ENCODE measurements around the gene GTSF1L. TPM values are rescaled to one million over a fixed set of nuclear protein-coding genes. Genes with fewer than 3 reads are reported as not detected.

The GTSF1L gene
- total and polyA plus RNA-seq, 4 donors: not detected

DNA sequence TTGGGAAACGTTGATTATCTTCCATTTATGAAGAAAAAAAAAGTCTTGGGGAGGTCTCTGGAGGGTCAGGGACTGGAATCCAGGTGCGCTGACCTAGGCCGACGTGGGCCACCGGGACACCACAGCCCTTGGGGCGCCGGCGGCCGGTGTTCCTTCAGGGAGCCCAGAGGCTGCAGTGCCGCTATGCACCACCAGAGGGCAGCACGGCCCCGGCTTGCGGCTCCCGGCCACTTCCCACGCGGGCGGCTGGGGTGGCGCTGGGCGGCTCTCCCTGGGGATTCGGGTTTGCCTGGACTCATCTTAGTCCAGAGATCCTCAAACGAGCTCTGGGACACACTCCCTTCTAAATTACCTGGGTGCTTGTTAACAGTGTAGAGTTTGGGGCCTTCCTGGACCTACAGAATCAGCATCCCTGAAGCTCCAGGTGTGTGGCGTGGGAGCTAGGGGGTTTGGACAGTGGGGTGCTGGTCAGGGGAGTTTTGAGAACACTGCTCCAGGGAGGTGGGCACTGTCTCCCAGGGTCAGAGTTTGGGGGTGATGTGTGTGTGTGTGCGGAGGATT lies 23.0 kb upstream of the GTSF1L start (continued):
- TF ChIP-seq TAF1 (conservative IDR thresholded peaks at IDR 0.05): no peak

DNA sequence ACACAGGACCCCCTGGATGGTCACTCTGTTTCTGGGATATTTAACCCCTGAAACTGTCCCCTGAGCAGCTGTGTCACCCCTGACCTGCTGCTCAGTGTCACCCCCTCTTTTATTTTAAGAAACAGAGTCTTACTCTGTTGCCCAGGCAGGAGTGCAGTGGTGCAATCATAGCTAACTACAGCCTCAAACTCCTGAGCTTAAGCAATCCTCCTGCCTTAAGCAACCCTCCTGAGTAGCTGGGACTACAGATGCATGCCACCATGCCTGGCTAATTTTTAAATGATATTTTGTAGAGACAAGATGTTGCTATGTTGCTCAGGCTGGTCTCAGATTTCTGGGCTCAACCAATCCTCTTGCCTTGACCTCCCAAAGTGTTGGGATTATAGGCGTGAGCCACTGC lies 21.5 kb upstream of the GTSF1L start:
- no peaks in the 10 kb centered on the region for H3K36me3 ChIP-seq (ENCODE audit: control insufficient read depth in 4 of 4, insufficient read depth in 3 of 4, low read depth in 1 of 4, low read length in 3 of 4)
- H3K4me1 ChIP-seq (ENCODE audit: control insufficient read depth in 4 of 4, insufficient read depth in 4 of 4, low read length in 3 of 4): no peaks in the 10 kb centered on the region
- no peak overlapping the region for H3K27ac ChIP-seq (ENCODE audit: low read depth in 1 of 2, low read length in 2 of 2)
- no peak overlapping the region for H3K9ac ChIP-seq (ENCODE audit: low read depth in 1 of 2, low read length in 2 of 2)
- no peak for TF ChIP-seq FOXA2 (IDR thresholded peaks at IDR 0.05)
- no peak for TF ChIP-seq EGR1 (IDR thresholded peaks at IDR 0.05; ENCODE audit: low read depth in 2 of 2)
- no peak overlapping the region for H3K4me3 ChIP-seq (ENCODE audit: low read depth in 1 of 3, low read length in 3 of 3)
- DNase-seq (ENCODE audit: low spot score): no peak
- WGBS: 93% methylated on average over 1 of the region's 1 CpG
- H3K9me3 ChIP-seq (ENCODE audit: control insufficient read depth in 4 of 4, low read length in 3 of 4): no peaks in the 10 kb centered on the region
- H3K27me3 ChIP-seq (ENCODE audit: control insufficient read depth in 4 of 4, insufficient read depth in 4 of 4, low read length in 3 of 4): peaks cover 0 to 4% (median 0%) of the 10 kb centered on the region in 4 donors

DNA sequence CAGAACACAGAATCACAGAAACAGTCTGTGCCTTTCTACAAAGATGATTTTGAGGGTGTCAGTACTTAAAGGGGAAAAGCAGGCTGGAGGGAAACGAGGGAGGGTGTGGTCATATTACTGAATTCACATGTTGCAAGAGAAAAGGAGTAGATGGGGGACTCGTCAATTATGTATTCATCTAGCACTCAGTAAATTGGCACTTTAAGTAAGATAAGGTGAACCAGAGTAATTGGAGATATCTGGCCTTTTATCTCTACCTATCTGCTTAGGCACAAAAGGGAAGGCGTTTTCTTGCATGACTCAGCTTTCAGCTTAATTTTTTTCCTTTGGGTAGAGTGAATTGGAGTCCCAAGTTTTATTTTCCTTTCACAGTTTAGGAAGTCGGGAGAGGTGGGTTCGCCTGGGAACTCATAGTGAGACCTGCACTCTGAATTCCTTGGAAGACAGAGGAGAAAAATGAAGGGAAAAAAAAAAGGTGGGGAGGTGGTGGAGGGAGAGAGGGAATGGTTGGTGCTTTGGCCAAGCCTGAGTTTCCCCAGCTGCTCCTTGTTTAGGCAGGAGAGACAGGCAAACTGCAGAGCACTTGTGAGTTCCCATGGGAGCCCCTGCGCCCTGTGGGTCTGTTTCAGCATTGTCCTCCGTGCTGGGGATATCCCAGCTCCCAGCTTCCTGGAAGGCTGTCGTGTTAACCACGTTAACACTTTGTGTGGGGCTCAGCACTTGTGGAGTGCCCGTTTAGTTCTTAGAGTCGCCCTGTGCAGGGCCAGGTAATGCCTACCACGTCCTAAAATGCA lies 19.7 kb upstream of the GTSF1L start:
- Histone ChIP-seq H3K4me1 (ENCODE audit: control insufficient read depth in 4 of 4, insufficient read depth in 4 of 4, low read length in 3 of 4) (no peaks in the 10 kb centered on the region), H3K36me3 (ENCODE audit: control insufficient read depth in 4 of 4, insufficient read depth in 3 of 4, low read depth in 1 of 4, low read length in 3 of 4) (no peaks in the 10 kb centered on the region), H3K27me3 (ENCODE audit: control insufficient read depth in 4 of 4, insufficient read depth in 4 of 4, low read length in 3 of 4) (no peaks in the 10 kb centered on the region), H3K9ac (ENCODE audit: low read depth in 1 of 2, low read length in 2 of 2) (no peak overlapping the region), H3K9me3 (ENCODE audit: control insufficient read depth in 4 of 4, low read length in 3 of 4) (no peaks in the 10 kb centered on the region), H3K4me3 (ENCODE audit: low read depth in 1 of 3, low read length in 3 of 3) (no peak overlapping the region), H3K27ac (ENCODE audit: low read depth in 1 of 2, low read length in 2 of 2) (no peak overlapping the region)
- 73% methylated on average over 12 of the region's 12 CpGs for WGBS
- TF ChIP-seq HNF4A (conservative IDR thresholded peaks at IDR 0.05): no peak
- TF ChIP-seq RAD21 (IDR thresholded peaks at IDR 0.05): no peak
- TF ChIP-seq FOXA1 (IDR thresholded peaks at IDR 0.05): no peak
- TF ChIP-seq, protein P1, sequence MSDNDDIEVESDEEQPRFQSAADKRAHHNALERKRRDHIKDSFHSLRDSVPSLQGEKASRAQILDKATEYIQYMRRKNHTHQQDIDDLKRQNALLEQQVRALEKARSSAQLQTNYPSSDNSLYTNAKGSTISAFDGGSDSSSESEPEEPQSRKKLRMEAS (IDR thresholded peaks at IDR 0.05): no peak
- TF ChIP-seq, protein P2, sequence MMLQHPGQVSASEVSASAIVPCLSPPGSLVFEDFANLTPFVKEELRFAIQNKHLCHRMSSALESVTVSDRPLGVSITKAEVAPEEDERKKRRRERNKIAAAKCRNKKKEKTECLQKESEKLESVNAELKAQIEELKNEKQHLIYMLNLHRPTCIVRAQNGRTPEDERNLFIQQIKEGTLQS (IDR thresholded peaks at IDR 0.05): no peak
- no peak for TF ChIP-seq SP1 (IDR thresholded peaks at IDR 0.05)
- TF ChIP-seq, protein P3, sequence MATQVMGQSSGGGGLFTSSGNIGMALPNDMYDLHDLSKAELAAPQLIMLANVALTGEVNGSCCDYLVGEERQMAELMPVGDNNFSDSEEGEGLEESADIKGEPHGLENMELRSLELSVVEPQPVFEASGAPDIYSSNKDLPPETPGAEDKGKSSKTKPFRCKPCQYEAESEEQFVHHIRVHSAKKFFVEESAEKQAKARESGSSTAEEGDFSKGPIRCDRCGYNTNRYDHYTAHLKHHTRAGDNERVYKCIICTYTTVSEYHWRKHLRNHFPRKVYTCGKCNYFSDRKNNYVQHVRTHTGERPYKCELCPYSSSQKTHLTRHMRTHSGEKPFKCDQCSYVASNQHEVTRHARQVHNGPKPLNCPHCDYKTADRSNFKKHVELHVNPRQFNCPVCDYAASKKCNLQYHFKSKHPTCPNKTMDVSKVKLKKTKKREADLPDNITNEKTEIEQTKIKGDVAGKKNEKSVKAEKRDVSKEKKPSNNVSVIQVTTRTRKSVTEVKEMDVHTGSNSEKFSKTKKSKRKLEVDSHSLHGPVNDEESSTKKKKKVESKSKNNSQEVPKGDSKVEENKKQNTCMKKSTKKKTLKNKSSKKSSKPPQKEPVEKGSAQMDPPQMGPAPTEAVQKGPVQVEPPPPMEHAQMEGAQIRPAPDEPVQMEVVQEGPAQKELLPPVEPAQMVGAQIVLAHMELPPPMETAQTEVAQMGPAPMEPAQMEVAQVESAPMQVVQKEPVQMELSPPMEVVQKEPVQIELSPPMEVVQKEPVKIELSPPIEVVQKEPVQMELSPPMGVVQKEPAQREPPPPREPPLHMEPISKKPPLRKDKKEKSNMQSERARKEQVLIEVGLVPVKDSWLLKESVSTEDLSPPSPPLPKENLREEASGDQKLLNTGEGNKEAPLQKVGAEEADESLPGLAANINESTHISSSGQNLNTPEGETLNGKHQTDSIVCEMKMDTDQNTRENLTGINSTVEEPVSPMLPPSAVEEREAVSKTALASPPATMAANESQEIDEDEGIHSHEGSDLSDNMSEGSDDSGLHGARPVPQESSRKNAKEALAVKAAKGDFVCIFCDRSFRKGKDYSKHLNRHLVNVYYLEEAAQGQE (IDR thresholded peaks at IDR 0.05): no peak
- TF ChIP-seq NR2F2 (IDR thresholded peaks at IDR 0.05): no peak
- no peak for TF ChIP-seq YY1 (IDR thresholded peaks at IDR 0.05)
- no peak for TF ChIP-seq HNF4G (IDR thresholded peaks at IDR 0.05)
- TF ChIP-seq, protein P4, sequence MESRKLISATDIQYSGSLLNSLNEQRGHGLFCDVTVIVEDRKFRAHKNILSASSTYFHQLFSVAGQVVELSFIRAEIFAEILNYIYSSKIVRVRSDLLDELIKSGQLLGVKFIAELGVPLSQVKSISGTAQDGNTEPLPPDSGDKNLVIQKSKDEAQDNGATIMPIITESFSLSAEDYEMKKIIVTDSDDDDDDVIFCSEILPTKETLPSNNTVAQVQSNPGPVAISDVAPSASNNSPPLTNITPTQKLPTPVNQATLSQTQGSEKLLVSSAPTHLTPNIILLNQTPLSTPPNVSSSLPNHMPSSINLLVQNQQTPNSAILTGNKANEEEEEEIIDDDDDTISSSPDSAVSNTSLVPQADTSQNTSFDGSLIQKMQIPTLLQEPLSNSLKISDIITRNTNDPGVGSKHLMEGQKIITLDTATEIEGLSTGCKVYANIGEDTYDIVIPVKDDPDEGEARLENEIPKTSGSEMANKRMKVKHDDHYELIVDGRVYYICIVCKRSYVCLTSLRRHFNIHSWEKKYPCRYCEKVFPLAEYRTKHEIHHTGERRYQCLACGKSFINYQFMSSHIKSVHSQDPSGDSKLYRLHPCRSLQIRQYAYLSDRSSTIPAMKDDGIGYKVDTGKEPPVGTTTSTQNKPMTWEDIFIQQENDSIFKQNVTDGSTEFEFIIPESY (IDR thresholded peaks at IDR 0.05): no peak
- TF ChIP-seq, protein P5, sequence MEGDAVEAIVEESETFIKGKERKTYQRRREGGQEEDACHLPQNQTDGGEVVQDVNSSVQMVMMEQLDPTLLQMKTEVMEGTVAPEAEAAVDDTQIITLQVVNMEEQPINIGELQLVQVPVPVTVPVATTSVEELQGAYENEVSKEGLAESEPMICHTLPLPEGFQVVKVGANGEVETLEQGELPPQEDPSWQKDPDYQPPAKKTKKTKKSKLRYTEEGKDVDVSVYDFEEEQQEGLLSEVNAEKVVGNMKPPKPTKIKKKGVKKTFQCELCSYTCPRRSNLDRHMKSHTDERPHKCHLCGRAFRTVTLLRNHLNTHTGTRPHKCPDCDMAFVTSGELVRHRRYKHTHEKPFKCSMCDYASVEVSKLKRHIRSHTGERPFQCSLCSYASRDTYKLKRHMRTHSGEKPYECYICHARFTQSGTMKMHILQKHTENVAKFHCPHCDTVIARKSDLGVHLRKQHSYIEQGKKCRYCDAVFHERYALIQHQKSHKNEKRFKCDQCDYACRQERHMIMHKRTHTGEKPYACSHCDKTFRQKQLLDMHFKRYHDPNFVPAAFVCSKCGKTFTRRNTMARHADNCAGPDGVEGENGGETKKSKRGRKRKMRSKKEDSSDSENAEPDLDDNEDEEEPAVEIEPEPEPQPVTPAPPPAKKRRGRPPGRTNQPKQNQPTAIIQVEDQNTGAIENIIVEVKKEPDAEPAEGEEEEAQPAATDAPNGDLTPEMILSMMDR (IDR thresholded peaks at IDR 0.05; ENCODE audit: low read depth, low read length, missing input control): no peak
- TF ChIP-seq TAF1 (conservative IDR thresholded peaks at IDR 0.05): no peak
- no peak for TF ChIP-seq RXRA (IDR thresholded peaks at IDR 0.05)
- DNase-seq (ENCODE audit: low spot score): no peak
